Measurements from ENCODE around the gene BSN.

DNA sequence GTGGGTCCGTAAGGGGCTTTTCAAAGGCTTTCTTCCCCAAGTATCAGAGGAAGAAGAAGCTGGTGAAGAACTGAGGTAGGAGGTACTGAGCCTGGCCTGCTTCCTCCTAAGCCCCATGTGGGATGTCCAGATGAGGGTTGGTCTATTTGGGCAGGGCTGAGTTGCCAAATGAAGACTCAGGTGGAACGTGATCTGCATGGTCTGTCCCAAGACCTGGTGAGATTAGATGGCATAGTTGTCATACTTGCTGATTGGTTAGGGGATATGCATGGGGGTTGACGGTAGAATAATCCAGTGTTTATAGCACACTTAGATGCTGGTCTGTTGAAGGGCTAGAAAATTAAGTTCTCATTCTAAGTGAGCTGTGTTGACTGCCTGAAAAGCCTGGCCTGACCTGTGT is 36.3 kb upstream of the BSN start:
- TF ChIP-seq, protein P1, sequence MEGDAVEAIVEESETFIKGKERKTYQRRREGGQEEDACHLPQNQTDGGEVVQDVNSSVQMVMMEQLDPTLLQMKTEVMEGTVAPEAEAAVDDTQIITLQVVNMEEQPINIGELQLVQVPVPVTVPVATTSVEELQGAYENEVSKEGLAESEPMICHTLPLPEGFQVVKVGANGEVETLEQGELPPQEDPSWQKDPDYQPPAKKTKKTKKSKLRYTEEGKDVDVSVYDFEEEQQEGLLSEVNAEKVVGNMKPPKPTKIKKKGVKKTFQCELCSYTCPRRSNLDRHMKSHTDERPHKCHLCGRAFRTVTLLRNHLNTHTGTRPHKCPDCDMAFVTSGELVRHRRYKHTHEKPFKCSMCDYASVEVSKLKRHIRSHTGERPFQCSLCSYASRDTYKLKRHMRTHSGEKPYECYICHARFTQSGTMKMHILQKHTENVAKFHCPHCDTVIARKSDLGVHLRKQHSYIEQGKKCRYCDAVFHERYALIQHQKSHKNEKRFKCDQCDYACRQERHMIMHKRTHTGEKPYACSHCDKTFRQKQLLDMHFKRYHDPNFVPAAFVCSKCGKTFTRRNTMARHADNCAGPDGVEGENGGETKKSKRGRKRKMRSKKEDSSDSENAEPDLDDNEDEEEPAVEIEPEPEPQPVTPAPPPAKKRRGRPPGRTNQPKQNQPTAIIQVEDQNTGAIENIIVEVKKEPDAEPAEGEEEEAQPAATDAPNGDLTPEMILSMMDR (IDR thresholded peaks at IDR 0.05) = no peak
- TF ChIP-seq POLR2AphosphoS5 (IDR thresholded peaks at IDR 0.05) (no peak), EP300 (IDR thresholded peaks at IDR 0.05; ENCODE audit: low read depth) (no peak), POLR2A (IDR thresholded peaks at IDR 0.05) (no peak)
